Transverse colon (tissue), 3 donors: ENCODE data around the gene ARAP2.

Source experiments
- POLR2A ChIP-seq: fragments of 450-650 bp; IDR thresholded peaks from one replicate; pipeline ENCODE4 v1.6.1; 2016; ENCODE audit warnings: antibody characterized with exemption, mild to moderate bottlenecking, moderate library complexity
- TF ChIP-seq, protein P1 (sequence below), 5 experiments: fragments of 200-600 bp in 3 of 5; fragments of 450-650 bp in 2 of 5; sonication (generic) in 3 of 5; IDR thresholded peaks; 1 replicate in 2 of 5; 2 replicates in 3 of 5; pipeline ENCODE4 v1.5.1; 2016 to 2017; ENCODE audit warnings: antibody characterized with exemption in 5 of 5, inconsistent platforms in 3 of 5, mild to moderate bottlenecking in 2 of 5, moderate library complexity in 1 of 5

DNA sequence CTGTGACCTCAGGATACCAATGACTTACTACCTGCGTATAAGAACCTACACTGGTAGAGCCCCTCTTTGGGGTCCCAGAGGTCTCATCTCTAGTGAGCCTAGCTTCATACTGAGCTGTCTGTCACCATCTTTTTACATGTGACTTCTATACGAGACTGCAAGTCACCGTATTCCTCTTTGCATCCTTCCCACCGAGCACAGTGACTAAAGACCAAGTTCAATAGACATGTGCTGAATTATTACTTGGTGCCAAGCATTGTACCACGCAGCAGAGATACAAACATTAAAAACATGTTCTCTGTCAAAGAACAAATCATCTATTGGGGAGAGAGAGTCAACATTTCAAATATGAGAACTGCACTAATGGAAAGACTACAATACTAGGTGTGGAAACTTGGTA is 16.4 kb downstream of the ARAP2 start:
- TF ChIP-seq, protein P1, sequence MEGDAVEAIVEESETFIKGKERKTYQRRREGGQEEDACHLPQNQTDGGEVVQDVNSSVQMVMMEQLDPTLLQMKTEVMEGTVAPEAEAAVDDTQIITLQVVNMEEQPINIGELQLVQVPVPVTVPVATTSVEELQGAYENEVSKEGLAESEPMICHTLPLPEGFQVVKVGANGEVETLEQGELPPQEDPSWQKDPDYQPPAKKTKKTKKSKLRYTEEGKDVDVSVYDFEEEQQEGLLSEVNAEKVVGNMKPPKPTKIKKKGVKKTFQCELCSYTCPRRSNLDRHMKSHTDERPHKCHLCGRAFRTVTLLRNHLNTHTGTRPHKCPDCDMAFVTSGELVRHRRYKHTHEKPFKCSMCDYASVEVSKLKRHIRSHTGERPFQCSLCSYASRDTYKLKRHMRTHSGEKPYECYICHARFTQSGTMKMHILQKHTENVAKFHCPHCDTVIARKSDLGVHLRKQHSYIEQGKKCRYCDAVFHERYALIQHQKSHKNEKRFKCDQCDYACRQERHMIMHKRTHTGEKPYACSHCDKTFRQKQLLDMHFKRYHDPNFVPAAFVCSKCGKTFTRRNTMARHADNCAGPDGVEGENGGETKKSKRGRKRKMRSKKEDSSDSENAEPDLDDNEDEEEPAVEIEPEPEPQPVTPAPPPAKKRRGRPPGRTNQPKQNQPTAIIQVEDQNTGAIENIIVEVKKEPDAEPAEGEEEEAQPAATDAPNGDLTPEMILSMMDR (IDR thresholded peaks at IDR 0.05), result no peak
- TF ChIP-seq POLR2A, result no peak
